Subcutaneous adipose tissue (tissue), 4 donors: Measurements from ENCODE around the gene AUTS2. TPM values are rescaled to one million over a fixed set of nuclear protein-coding genes. Genes with fewer than 3 reads are reported as not detected.

ENCODE experiments used
- total RNA-seq, 4 donors: library from RNA; depleted of rRNA; stranded (reverse); fragments of >200 nt; gene quantifications; one replicate each; pipeline ENCODE4 v1.1.0, GENCODE V29; 2016
- TF ChIP-seq, protein P1 (sequence below): fragments of 450-650 bp; IDR thresholded peaks from one replicate; pipeline ENCODE4 v1.5.1; 2016; ENCODE audit warnings: low read depth, mild to moderate bottlenecking, control low read depth, antibody characterized with exemption, moderate library complexity

The AUTS2 gene
- total RNA-seq, 4 donors from 2014 or later = 22.4 to 46.9 (median 27.4) TPM

DNA sequence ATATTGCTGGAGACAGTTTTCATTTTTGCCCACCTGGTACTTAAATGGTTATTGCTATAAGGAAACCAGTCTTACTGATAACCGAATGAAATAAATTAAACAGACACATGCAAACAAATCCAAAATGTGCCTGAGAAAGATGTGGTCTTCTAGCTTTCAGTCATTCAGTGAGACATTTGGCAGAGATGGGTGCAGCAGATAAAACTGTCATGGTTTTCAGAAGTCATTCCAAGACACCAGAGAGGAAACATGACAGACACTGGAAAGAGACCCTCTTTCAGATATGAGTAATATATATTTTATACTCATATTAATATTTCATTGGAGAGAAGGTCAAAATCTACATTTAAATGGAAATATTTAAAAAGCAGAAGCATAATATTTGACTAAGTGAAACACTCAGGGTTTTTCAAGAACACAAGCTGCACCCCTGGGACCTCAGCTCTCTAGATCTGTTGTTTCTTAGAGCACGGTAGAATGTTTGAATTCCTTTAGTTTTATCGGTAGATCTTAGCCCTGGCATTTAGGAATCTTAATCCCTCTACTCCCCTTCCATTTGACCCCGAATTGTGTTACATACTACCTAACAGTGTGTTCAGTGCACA, 246.1 kb downstream of the AUTS2 start:
- TF ChIP-seq, protein P1, sequence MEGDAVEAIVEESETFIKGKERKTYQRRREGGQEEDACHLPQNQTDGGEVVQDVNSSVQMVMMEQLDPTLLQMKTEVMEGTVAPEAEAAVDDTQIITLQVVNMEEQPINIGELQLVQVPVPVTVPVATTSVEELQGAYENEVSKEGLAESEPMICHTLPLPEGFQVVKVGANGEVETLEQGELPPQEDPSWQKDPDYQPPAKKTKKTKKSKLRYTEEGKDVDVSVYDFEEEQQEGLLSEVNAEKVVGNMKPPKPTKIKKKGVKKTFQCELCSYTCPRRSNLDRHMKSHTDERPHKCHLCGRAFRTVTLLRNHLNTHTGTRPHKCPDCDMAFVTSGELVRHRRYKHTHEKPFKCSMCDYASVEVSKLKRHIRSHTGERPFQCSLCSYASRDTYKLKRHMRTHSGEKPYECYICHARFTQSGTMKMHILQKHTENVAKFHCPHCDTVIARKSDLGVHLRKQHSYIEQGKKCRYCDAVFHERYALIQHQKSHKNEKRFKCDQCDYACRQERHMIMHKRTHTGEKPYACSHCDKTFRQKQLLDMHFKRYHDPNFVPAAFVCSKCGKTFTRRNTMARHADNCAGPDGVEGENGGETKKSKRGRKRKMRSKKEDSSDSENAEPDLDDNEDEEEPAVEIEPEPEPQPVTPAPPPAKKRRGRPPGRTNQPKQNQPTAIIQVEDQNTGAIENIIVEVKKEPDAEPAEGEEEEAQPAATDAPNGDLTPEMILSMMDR = no peak

DNA sequence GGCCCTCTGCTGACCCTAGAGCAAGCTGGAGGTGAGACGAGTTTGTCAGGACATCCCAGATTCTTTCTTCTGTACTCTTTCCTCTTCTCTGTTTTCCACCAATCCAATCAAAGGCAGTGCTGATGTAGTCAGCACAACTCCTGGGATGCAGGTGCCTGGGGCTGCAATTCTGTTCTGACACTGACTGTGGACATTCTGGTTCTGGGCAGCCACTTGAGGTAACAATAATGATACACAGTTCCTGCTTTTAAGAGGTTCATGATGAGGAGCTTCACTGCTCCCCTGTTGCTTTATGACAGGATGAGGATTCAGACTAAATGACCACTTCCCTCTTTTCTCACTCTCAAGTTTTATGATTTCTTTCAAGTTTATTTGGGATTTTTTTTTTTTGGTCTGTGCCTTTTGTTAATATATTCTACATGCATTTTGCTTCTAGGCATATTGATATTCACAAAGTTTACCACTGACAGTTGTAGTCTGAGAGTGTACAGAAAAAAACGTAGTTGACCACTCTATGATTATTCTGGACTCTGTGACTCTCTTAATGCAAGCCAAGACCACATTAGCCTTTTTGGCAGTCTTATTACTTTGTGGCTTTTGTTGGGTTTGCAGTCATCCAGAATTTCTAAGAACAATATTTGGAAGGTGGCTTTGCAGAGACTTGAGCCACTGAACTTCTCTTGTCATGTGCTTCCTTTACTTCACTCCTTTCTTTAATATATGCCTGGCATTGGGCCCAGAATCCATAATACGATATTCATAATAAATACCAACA, 247.6 kb downstream of the AUTS2 start:
- TF ChIP-seq, protein P1 = no peak

GRCh38 chr7:69847921-69848612, 249.8 kb downstream of the AUTS2 start:
- TF ChIP-seq, protein P1 = no peak

DNA sequence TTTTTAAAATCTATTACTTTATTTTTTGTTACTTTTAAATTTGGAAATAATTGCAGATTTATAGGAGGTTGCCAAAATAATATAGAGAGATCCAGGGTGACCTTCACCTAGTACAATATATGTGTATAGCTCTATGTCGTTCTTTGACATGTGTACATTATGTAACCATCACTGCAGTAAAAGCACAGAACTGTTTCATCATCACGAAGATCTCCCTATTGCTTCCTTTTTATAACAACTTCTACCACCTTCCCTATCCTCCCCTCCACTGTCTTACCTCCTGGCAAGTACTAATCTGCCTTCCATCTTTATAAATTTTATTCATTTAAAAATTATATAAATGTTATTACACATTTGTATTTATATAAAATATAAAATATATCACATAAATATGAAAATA, 251.0 kb downstream of the AUTS2 start:
- TF ChIP-seq, protein P1 = no peak

- TF ChIP-seq, protein P1 = no peak
Observed at GRCh38 chr7:69857014-69857413, 258.7 kb downstream of the AUTS2 start.

- TF ChIP-seq, protein P1 = no peak
Observed at GRCh38 chr7:69858471-69858870, 260.2 kb downstream of the AUTS2 start.

DNA sequence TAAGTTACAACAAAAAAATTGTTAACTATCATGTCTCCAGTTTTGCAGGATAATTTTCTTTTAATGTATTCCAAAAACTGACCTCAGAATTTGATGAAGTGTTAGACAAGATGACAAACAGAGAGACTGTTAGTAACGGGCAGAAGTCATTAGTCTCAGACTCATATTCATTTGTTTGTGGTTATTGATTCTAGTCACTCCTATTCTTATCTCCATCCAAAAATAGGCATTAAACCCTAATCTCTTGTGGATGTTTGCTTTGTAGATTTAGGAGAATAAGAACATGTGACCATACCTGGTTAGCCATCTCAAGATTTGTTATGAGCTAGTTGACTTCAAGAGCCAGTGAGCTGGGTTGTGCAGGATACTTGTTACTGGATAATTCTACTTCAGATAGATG, 261.1 kb downstream of the AUTS2 start:
- TF ChIP-seq, protein P1 = no peak
